HG02759 (cell line): ENCODE data around the gene CTDSP2.
"Not testable (repeated sequence)": the region's sequence is repeated elsewhere in the genome, so short reads cannot be mapped to it uniquely, and the experiment has no call there.

Experiments used
- ATAC-seq: cut with Tn5 transposase; IDR thresholded peaks from one replicate; pipeline ENCODE4 v1.9.1; 2021; ENCODE audit warnings: mild to moderate bottlenecking, moderate library complexity; ENCODE audit not compliant: unreplicated experiment

CTDSP2 gene

GRCh38 chr12:57853864-57854556 lies 7.5 kb upstream of the CTDSP2 start:
- no peak for ATAC-seq

DNA sequence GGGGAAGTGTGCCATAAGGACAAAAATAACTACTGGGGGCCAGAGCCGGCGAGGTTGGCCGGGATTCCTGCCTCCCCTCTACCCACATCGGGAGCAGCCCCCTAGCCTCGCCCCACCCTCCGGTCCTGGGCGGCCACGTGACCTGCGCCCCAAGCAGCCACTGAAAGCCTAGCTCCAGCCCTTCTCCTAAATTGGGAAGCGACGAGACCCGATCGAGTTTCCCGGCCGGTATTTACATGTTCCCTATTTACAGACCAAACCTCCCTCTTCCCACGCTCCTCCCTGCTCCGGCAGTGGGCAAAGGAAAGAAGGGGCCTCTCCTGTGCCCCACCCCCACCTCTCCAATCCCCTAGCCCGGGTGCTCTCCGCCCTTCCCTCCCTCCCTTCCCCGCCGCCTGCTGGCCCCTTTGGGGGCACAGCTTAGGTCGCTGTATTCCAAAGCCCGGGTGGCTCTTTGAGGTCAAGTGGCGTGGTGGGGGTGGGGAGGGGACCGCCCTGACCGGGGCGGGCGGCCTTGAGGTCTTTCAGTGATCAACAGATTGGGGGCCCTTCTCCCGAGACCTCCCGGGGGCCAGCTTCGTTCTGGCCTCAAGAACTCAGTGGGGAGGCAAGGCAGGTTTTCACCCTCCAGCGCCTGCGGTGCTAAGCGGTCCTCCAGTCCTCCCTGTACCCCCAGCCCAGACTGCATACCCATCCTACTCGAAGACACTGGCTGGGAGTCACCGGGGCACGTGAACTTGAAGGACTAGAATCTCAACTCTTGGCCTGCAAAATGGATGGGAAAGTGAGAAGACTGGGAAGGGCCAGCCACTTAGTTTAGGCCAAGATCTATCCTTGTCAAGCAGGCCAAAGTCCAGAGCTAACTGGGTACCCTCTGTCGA lies 6.3 kb upstream of the CTDSP2 start:
- ATAC-seq, result no peak

GRCh38 chr12:57852200-57852599 lies 5.7 kb upstream of the CTDSP2 start:
- ATAC-seq, result no peak

DNA sequence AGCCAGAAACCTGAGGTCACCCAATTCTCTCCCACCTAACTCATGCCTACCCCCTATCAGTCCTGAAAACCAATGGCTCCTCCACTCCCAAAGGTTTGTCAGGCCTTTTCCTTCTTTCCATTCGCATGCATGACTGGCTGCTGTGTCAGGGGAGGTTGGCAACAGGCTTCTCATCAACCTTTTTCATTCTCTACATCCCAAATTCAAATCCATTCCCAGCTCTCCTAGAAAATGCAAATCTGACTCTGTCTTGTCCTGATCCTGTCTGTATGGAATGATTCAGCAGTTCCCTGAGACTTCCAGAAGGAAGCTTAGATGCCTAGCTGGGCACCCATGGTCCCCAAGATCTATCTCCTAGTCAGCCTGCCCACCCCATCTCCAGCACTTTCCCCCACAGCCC lies 5.0 kb upstream of the CTDSP2 start:
- ATAC-seq, result no peak

- peak; percentile 27 for ATAC-seq
These were observed 4.4 kb upstream of the CTDSP2 start for GRCh38 chr12:57850854-57851430.

DNA sequence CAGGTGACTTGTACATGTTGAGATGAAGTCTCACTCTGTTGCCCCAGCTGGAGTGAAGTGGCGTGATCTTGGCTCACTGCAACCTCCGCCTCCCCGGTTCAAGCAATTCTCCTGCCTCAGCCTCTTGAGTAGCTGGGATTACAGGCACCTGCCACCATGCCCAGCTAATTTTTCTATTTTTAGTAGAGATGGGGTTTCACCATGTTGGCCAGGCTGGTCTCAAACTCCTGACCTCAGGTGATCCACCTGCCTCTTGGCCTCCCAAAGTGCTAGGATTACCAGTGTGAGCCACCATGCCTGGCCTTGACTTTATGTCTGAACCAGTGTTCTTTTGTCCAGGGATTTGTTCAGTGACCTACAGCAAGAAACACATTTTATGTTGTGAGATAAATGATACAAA lies 2.9 kb upstream of the CTDSP2 start:
- ATAC-seq, result not testable (repeated sequence)

- no peak for ATAC-seq
These were observed 2.5 kb upstream of the CTDSP2 start for GRCh38 chr12:57849035-57849434.

DNA sequence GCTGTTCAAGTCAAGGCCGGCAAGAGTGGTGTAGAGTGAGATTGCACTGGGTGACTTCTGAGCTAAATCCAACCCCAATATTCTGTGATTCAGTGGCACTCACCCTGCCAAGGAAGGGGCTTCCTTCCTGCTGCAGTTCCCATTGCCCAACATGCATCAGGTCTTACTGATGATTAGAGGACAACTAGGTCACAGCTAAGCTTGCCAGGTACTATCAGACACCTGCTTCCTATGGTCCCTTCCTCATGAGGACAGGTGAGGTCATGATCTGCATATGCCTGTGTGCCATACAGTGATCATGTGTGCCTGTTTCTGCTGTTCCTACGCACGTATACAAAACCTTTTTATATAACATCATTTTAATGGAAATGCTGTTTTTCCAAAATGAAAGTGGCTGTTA lies 1.7 kb upstream of the CTDSP2 start:
- ATAC-seq, result no peak

DNA sequence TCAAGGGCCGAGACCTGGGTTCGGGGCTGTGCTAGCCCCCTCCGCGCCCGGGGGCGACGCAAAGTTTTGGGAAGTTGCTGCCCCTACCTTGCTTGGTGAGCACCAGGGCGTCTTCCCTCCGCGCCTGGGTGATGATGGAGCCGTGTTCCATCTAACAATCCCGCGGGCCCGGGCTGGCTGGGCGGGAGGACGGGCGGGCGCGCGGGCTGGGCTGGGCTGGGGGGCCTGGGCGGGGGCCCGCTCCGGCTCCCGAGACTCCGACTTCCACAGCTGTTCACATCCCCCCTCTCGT lies 298 bp downstream of the CTDSP2 start:
- peak; percentile 7 for ATAC-seq

GRCh38 chr12:57845478-57846284 lies 848 bp downstream of the CTDSP2 start:
- peak; percentile 35 for ATAC-seq

DNA sequence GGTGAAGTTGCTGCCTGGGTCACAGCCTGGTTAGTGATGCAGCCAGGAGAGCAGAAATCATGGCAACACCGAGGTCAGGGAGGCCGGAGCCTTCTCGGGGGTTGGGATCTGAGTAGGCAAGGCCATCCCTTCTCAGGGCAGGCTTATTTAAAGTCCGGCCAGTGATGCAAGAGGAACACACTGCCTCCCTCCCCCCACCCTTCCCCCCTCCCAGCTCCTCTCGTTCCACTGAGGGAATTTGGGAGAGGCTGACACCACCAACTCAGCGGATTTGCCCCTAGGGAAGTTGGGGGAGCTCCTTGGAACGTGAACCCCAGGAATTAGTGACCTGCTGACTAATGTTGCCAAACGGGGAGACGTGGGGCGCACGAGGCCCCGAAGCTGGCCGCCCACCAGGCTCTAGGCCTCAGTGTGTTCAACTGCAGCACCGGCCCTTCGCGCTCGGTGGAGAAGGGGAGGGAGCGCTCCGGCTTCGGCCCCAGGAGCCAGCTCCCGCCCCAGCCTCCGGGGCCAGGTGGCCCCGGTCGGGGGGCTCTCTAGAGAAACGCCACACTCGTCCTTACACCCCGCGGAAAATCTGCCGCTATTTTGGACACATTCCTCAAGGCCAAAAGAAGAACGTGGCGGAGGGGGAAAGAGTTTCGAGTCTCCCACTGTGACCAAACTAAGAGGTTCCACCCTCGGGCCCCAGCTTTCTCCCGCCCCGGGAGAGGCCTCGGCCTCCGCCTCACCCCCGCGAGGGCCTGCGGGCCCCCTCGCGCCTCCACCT lies 1.6 kb downstream of the CTDSP2 start:
- ATAC-seq, result peak; percentile 23

- no peak for ATAC-seq
These were observed 3.9 kb downstream of the CTDSP2 start for GRCh38 chr12:57842342-57843294.

- no peak for ATAC-seq
These were observed 5.1 kb downstream of the CTDSP2 start for GRCh38 chr12:57841445-57841844.

DNA sequence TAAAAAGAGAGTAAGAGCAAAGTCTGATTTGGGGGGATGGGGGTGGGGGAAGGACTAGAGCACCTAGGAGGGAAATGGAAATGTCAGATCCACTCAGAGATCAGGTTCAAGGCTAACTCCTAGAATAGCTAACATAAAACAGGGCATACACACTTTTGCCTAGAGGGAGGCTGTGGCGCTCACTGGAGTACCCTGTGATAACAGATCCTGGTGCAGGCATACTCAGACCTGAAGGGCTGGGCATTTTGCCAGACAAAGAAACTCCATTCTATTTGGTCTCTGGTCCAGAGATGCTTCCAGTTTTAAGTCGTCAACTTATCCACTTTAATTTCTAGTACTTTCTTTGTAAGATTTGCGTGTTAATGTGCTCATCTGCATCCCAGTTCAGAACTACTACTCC lies 5.8 kb downstream of the CTDSP2 start:
- no peak for ATAC-seq

DNA sequence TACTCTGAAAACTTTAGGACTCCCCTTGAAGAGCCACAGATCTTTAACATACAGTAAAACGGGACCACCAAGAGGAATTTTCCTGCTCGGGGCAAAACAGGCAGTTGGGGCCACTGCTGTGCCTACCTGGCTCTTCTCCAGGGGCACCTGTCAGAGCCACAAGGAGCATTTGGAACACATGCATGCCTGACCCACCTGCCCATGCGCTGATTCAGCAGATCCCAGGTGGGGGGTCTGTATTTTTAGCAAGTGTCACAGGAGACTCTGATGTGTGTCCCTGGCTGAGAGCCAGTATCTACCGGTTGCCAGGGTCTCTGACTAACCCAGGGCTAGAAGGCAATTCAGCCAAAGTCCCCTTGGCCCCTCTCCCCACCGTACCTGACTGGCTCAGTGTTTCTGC lies 6.5 kb downstream of the CTDSP2 start:
- ATAC-seq, result no peak

- no peak for ATAC-seq
These were observed 7.8 kb downstream of the CTDSP2 start for GRCh38 chr12:57838594-57839302.

GRCh38 chr12:57837864-57838562 lies 8.5 kb downstream of the CTDSP2 start:
- ATAC-seq, result peak; percentile 33
